Measurements from ENCODE around the gene OR14J1.
"Not testable (repeated sequence)": the region's sequence is repeated elsewhere in the genome, so short reads cannot be mapped to it uniquely, and the experiment has no call there.

OR14J1 gene

GRCh38 chr6:29301316-29301715, at the start of gene OR14J1:
Gene OR14J1 (plus strand): TSS chr6:29301701. CDS start chr6:29306690, 4,989 bp downstream.
- DNase-seq: no peak
- intact Hi-C loops (cut with DNase I): no loop called here

- intact Hi-C loops (cut with DNase I): no loop called here
- no peak for DNase-seq
Observed at GRCh38 chr6:29251736-29252135, 49.8 kb upstream of the OR14J1 start.

GRCh38 chr6:29255530-29255929, 46.0 kb upstream of the OR14J1 start:
- no peak for DNase-seq
- intact Hi-C loops (cut with DNase I): no loop called here

GRCh38 chr6:29259721-29260120, 41.8 kb upstream of the OR14J1 start:
- DNase-seq: no peak
- intact Hi-C loops (cut with DNase I): no loop called here

GRCh38 chr6:29263001-29263400, 38.5 kb upstream of the OR14J1 start:
- intact Hi-C loops (cut with DNase I): no loop called here

GRCh38 chr6:29294499-29294914, 7.0 kb upstream of the OR14J1 start:
- intact Hi-C loops (cut with DNase I): no loop called here
- DNase-seq: no peak

More at GRCh38 chr6:29263001-29263400, 38.5 kb upstream of the OR14J1 start:
- DNase-seq: no peak

- no peak for DNase-seq
Observed at GRCh38 chr6:29295181-29295585, 6.3 kb upstream of the OR14J1 start.

GRCh38 chr6:29295623-29296022, 5.9 kb upstream of the OR14J1 start:
- DNase-seq: no peak
- intact Hi-C loops (cut with DNase I): no loop called here

More at GRCh38 chr6:29295181-29295585, 6.3 kb upstream of the OR14J1 start:
- intact Hi-C loops (cut with DNase I): no loop called here

- intact Hi-C loops (cut with DNase I): no loop called here
- DNase-seq: no peak
Observed at GRCh38 chr6:29319931-29320330, 18.4 kb downstream of the OR14J1 start.

- intact Hi-C loops (cut with DNase I); DNase-seq: not testable (repeated sequence)
Observed at GRCh38 chr6:29323332-29323731, 21.8 kb downstream of the OR14J1 start.

- intact Hi-C loops (cut with DNase I): no loop called here
- DNase-seq: no peak
Observed at GRCh38 chr6:29325777-29326176, 24.3 kb downstream of the OR14J1 start.

- DNase-seq: no peak
- intact Hi-C loops (cut with DNase I): no loop called here
Observed at GRCh38 chr6:29332676-29333075, 31.2 kb downstream of the OR14J1 start.

GRCh38 chr6:29336269-29336668, 34.8 kb downstream of the OR14J1 start:
- DNase-seq: no peak
- intact Hi-C loops (cut with DNase I): no loop called here

- no peak for DNase-seq
Observed at GRCh38 chr6:29345380-29345779, 43.9 kb downstream of the OR14J1 start.

GRCh38 chr6:29349348-29349747, 47.8 kb downstream of the OR14J1 start:
- DNase-seq; intact Hi-C loops (cut with DNase I): not testable (repeated sequence)

More at GRCh38 chr6:29345380-29345779, 43.9 kb downstream of the OR14J1 start:
- intact Hi-C loops (cut with DNase I): no loop called here

- intact Hi-C loops (cut with DNase I): no loop called here
- DNase-seq: no peak
Observed at GRCh38 chr6:29354980-29355379, 53.5 kb downstream of the OR14J1 start.

- DNase-seq: no peak
- intact Hi-C loops (cut with DNase I): no loop called here
Observed at GRCh38 chr6:29355603-29356002, 54.1 kb downstream of the OR14J1 start.
